ENCODE results near the gene PPY.
"Not testable (repeated sequence)": the region's sequence is repeated elsewhere in the genome, so short reads cannot be mapped to it uniquely, and the experiment has no call there.

PPY gene

GRCh38 chr17:43931062-43931571, 11.2 kb downstream of the PPY start:
- no peak for DNase-seq (ENCODE audit: low read depth)

GRCh38 chr17:43928609-43929008, 13.7 kb downstream of the PPY start:
- DNase-seq (ENCODE audit: low read depth), result no peak

- not testable (repeated sequence) for DNase-seq (ENCODE audit: low read depth)
These were observed 14.3 kb downstream of the PPY start for GRCh38 chr17:43927929-43928328.

- DNase-seq (ENCODE audit: low read depth), result no peak
These were observed 15.0 kb downstream of the PPY start for GRCh38 chr17:43927060-43927864.

- no peak for DNase-seq (ENCODE audit: low read depth)
These were observed 17.7 kb downstream of the PPY start for GRCh38 chr17:43924558-43924957.

- no peak for DNase-seq (ENCODE audit: low read depth)
These were observed 21.7 kb downstream of the PPY start for GRCh38 chr17:43920500-43921095.

GRCh38 chr17:43918026-43918389, 24.3 kb downstream of the PPY start:
- no peak for DNase-seq (ENCODE audit: low read depth)

GRCh38 chr17:43917348-43918025, 24.8 kb downstream of the PPY start:
- peak; percentile 25 for DNase-seq (ENCODE audit: low read depth)

- no peak for DNase-seq (ENCODE audit: low read depth)
These were observed 25.3 kb downstream of the PPY start for GRCh38 chr17:43917016-43917347.

GRCh38 chr17:43916385-43916784, 25.9 kb downstream of the PPY start:
- no peak for DNase-seq (ENCODE audit: low read depth)

- DNase-seq (ENCODE audit: low read depth), result no peak
These were observed 26.7 kb downstream of the PPY start for GRCh38 chr17:43915559-43915958.

GRCh38 chr17:43914451-43914850, 27.8 kb downstream of the PPY start:
- DNase-seq (ENCODE audit: low read depth), result no peak

GRCh38 chr17:43913584-43913983, 28.7 kb downstream of the PPY start:
- no peak for DNase-seq (ENCODE audit: low read depth)

GRCh38 chr17:43912635-43913304, 29.5 kb downstream of the PPY start:
- DNase-seq (ENCODE audit: low read depth), result no peak

GRCh38 chr17:43911904-43912303, 30.4 kb downstream of the PPY start:
- no peak for DNase-seq (ENCODE audit: low read depth)

- no peak for DNase-seq (ENCODE audit: low read depth)
These were observed 32.6 kb downstream of the PPY start for GRCh38 chr17:43909537-43910231.

- peak; percentile 84 for DNase-seq (ENCODE audit: low read depth)
These were observed 34.1 kb downstream of the PPY start for GRCh38 chr17:43907998-43908721.

GRCh38 chr17:43907425-43907981, 34.8 kb downstream of the PPY start, which contains the start of gene MPP2:
Gene MPP2 (minus strand): TSS chr17:43907536. CDS start chr17:43904460, 3,076 bp downstream.
- peak; percentile 71 for DNase-seq (ENCODE audit: low read depth)

- DNase-seq (ENCODE audit: low read depth), result no peak
These were observed 35.3 kb downstream of the PPY start for GRCh38 chr17:43906951-43907424.

GRCh38 chr17:43905985-43906852, 36.1 kb downstream of the PPY start:
- peak; percentile 67 for DNase-seq (ENCODE audit: low read depth)
